Left ventricle myocardium superior (tissue), 1 donor: ENCODE measurements around the gene FHIT. TPM values are rescaled to one million over a fixed set of nuclear protein-coding genes. Genes with fewer than 3 reads are reported as not detected.

Source experiments
- ATAC-seq: fragments of 200-7000 bp; cut with Tn5 transposase; one replicate; pipeline ENCODE4 v1.9.1; 2020; ENCODE audit warnings: mild to moderate bottlenecking, moderate library complexity
- DNase-seq: peaks from one replicate; pipeline ENCODE4 v3.0.0-alpha.2; 2020
- intact Hi-C: fragments of 100-400 bp; cut with micrococcal nuclease; formaldehyde crosslinking; loops from one replicate; pipeline ENCODE4 v1.11.0; 2022
- total RNA-seq: library from RNA; stranded (reverse); fragmentation: NEBNext Ultra II Directional; extraction: Animal tissue kit (Norgen Biotek cat#: 25700); gene quantifications from one replicate; pipeline ENCODE4 v1.2.1, GENCODE V29; 2021
- donor health status: DM: no; HTN: yes; CAD: no; lungs with severe emphysema.

FHIT gene
- total RNA-seq, 1 donor from 2014 or later: 18.2 TPM

DNA sequence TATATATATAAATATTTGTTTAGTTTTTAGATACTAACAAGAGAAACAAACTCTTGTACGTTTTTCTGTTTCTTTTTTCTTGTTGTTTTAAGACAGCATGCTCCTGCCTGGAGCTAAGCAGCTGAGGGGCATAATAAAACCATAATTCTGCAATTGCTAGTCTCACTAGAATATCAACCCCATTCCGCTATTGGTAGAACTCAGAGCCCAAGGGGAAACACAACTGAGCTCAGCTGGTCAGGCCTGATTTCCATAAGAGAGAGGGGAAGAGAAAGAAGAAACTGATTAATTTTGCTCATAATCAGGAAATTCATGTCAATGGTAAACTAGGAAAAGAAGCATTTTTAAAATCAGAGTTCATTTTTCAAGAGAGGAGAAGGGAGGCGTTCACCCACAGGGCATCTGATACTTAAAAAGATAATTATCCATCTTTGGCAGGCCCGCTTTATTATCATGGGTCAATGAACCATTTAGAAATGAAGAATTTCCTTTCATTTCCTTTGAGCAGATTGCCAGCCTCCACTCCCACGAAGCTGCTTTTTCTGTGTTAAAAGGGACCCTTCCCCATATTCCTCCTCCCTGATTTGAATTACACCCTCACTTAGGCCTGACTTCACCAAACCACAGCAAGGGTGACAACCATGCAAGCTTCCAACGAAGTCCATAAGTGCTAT, 1236.1 kb downstream of the FHIT start:
- intact Hi-C loops: no loop called here
- ATAC-seq (no peak), DNase-seq (no peak)

DNA sequence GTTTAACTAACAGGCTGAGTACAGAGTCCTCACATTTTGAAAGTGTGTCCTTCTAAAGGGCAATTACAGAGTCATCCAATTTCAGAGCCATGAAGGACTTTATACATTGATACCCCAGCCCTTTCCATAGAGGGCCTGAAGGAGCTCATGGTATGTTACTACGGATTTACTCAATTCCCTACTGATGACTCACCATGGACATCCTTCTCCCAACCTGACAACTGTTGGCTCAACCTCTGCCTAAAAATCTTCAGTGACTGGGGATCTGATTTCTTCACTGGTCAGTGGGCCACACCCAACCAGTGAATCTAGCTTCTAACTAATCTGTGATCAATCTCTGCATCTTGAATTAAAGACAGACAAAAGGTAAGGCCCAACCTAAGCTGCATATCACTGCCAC, 1238.0 kb downstream of the FHIT start:
- intact Hi-C loops: no loop called here
- ATAC-seq (no peak), DNase-seq (no peak)

DNA sequence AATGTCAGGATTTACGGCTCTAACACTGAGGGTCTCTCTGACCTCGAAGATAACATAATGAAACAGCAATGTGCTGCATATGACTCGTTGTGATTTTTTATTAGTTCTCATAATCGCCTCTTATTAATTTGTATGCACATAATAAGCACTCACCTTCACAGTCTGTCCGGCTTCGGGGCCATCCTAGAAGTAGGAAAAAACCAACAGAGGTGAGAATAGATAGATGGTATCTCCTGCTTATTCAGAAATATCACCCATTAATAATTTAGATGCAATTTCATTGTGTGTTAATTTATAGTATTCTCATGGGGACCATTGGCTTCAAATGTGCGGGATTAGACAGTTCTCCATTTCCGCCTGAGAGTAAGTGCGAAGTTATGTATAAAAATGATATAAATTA, 1240.0 kb downstream of the FHIT start:
- intact Hi-C loops: no loop called here
- ATAC-seq (no peak), DNase-seq (no peak)

GRCh38 chr3:60010781-60011180, 1240.5 kb downstream of the FHIT start:
- peak; percentile 15 for ATAC-seq

GRCh38 chr3:60009931-60010478, 1241.2 kb downstream of the FHIT start:
- no peak for DNase-seq
- ATAC-seq: no peak
- intact Hi-C loops: no loop called here

More at GRCh38 chr3:60010781-60011180, 1240.5 kb downstream of the FHIT start:
- intact Hi-C loops: no loop called here
- no peak for DNase-seq

GRCh38 chr3:60001369-60001768, 1249.9 kb downstream of the FHIT start:
- DNase-seq (no peak), ATAC-seq (no peak)
- intact Hi-C loops: no loop called here

GRCh38 chr3:60000311-60001105, 1250.7 kb downstream of the FHIT start:
- ATAC-seq (no peak), DNase-seq (no peak)
- intact Hi-C loops: no loop called here

GRCh38 chr3:59998058-59998457, 1253.2 kb downstream of the FHIT start:
- intact Hi-C loops: no loop called here
- no peak for DNase-seq
- ATAC-seq: no peak

DNA sequence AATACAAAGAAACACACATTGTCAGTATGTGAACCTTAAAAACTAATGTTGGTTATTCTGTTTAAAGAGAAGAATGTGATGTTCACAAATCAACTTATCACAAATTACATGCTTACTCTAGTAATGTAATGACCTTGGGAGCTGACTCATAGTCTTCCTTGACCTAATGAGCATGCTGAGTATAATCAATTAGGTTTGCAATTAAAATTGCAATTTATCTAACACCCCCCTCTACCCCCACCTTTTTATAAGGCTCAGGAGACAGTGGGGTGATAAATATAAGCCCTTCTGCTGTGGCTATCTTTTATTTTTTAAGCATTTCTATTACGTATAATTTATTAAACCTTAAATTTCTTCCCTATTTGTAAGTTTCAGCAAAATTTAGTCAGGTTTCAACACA, 1253.7 kb downstream of the FHIT start:
- DNase-seq (no peak), ATAC-seq (no peak)
- intact Hi-C loops: no loop called here

- no peak for ATAC-seq
- intact Hi-C loops: no loop called here
- no peak for DNase-seq
Observed at GRCh38 chr3:59996056-59996455, 1255.2 kb downstream of the FHIT start.

DNA sequence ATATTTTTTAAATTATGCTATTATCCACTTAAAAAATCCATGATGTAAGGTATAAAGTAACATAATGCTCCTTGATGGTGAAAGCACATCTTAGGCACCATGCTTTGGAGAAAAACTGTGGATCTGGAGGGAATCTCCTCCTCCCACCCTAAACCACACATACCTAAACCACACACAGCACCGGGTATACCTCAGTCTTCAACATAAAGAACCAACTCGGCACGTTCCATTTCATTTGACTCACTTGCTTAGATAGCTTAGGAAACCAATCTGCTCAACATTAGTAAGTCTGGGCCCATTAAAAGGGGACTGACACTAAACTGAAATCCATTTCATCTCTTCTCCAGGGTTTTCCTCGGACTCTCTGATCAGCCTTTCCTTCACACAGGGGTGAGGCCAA, 1255.7 kb downstream of the FHIT start:
- DNase-seq (no peak), ATAC-seq (no peak)
- intact Hi-C loops: no loop called here

GRCh38 chr3:59994732-59995304, 1256.4 kb downstream of the FHIT start:
- ATAC-seq (no peak), DNase-seq (no peak)
- intact Hi-C loops: no loop called here

DNA sequence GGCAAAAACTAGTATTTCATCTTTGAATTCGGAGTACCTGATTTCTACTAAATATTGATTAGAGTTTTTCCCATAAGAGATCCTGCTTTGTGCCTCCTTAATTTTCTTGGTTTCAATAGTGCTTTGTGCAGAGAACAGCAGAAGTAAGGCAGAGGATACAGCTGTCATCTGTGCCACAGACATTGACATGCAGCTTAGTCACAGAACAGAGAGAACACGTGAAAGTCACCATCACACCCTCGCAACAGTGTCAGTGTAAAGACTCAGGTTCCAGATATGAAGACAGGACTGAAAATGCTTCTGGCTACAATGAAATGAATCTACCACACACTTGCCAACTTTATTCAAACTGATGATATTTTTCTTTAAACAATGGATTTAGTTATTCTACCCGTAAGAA, 1258.7 kb downstream of the FHIT start:
- intact Hi-C loops: no loop called here
- ATAC-seq: no peak
- DNase-seq: no peak

DNA sequence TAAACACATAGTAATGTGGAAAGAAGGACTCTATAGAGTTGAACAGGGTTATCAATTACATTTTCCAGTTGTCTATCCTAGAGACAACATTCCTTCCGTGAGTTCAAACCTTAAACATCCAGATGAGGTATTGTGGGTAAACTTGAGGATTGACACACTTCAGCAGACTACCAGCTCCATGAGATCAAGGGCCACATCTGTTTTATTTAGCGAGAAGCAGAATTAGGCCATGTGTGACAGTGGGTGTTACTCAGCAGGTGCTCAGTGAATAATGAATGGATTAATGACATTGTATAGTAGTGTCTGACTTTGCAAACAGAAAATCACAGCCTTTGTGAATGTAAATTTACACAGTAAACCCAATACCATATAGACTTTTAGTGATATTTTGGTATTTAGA, 1260.3 kb downstream of the FHIT start:
- no peak for ATAC-seq
- intact Hi-C loops: no loop called here
- no peak for DNase-seq

GRCh38 chr3:59982510-59982909, 1268.7 kb downstream of the FHIT start:
- intact Hi-C loops: no loop called here
- DNase-seq (no peak), ATAC-seq (no peak)

GRCh38 chr3:59981377-59981776, 1269.9 kb downstream of the FHIT start:
- no peak for DNase-seq
- no peak for ATAC-seq
- intact Hi-C loops: no loop called here

DNA sequence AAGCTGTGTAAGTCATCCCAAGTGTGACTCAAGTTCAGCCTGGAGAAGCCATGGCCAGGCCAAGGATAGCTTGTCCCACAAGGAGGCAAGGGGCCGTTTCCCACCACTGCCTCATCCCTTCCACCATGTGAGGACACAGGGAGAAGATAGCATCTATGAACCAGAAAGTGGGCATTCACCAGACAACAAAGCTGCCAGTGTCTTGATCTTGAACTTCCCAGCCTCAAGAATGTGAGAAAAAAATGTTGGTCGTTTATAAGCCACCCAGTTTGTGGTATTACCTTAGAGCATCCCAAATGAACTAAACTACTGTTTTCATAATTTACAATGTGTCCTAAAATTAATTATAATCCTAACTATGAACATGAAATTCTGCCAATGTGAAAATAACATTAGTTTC, 1270.7 kb downstream of the FHIT start:
- DNase-seq (no peak), ATAC-seq (no peak)
- intact Hi-C loops: no loop called here

GRCh38 chr3:59979542-59979941, 1271.7 kb downstream of the FHIT start:
- no peak for ATAC-seq

GRCh38 chr3:59978979-59979378, 1272.3 kb downstream of the FHIT start:
- intact Hi-C loops: no loop called here
- no peak for DNase-seq

More at GRCh38 chr3:59979542-59979941, 1271.7 kb downstream of the FHIT start:
- DNase-seq: no peak
- intact Hi-C loops: no loop called here

GRCh38 chr3:59970796-59971195, 1280.5 kb downstream of the FHIT start:
- intact Hi-C loops: no loop called here
- DNase-seq (no peak), ATAC-seq (peak; percentile 74)

More at GRCh38 chr3:59978979-59979378, 1272.3 kb downstream of the FHIT start:
- no peak for ATAC-seq
